Amniotic stem cell (primary cell): Measurements from ENCODE around the gene LZTS3.
"Not testable (repeated sequence)": the region's sequence is repeated elsewhere in the genome, so short reads cannot be mapped to it uniquely, and the experiment has no call there.

Source experiments
- DNase-seq: peaks from one replicate; lab custom pipeline; 2025; lab: John Stamatoyannopoulos, UW

LZTS3 gene

DNA sequence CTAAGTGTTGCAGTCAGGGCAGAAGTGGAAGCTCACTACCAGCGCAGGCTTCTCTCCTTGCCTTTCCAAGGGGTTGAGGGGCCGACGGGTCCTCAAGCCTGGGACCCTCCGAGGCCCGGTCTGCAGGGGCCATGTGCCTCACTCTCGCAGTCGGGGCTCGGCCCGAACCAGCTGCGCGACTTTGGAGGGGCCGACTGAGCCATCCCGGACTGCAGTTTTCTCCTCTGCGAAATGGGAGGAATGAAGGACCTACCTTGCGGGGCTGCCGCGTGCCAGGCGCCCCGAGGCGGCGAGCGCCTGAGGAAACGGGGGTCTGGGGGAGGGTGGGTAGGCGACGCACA is 5.6 kb downstream of the LZTS3 start:
- no peak for DNase-seq

DNA sequence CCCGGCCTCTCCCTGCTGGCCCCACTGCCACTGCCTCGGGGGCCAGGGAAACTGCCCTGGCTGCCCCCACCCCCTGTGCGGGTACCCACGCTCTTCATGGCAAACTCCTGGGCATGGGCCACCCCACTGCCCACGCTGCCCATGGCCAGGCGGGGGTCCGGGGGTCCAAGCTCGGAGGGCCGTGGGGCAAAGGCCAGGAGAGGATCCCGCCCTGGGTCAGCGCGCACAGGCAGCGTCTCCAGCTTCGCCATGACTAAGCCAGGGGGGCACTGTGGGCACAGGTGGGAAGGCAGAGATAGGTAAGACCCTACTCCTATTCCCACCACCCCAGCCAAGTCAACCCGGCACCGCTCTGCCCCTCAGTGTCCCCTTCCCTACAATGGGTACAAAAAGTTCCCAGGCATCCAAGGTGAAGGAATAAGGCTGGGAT is 6.4 kb downstream of the LZTS3 start:
- DNase-seq: no peak

DNA sequence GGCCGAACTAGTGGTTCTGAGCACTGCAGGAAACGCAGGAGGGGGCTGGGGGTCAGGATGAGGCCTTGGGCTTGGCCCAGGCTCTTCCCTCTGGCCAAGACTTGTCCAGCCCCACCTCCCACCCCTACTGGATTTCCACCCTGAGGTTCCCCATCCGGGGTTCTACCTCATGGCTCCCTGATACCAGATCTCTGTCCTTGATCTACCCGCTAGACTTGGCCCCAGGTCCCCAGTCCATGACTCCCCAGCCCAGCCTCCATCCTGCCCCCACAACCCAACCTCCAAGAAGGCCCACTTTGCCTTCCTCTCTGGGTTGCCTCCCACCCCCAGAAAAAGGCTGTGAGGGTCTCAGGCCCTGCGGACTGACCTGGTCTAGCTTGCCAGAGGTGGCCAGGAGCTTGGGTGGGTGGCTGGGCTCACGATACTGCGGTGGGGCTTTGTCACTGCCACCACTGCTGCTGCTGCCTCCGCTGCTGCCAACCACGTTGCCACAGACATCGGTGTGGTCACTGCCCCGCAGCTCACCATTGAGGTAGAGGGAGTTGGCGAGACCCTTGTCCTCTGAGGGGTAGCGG is 6.9 kb downstream of the LZTS3 start:
- no peak for DNase-seq

DNA sequence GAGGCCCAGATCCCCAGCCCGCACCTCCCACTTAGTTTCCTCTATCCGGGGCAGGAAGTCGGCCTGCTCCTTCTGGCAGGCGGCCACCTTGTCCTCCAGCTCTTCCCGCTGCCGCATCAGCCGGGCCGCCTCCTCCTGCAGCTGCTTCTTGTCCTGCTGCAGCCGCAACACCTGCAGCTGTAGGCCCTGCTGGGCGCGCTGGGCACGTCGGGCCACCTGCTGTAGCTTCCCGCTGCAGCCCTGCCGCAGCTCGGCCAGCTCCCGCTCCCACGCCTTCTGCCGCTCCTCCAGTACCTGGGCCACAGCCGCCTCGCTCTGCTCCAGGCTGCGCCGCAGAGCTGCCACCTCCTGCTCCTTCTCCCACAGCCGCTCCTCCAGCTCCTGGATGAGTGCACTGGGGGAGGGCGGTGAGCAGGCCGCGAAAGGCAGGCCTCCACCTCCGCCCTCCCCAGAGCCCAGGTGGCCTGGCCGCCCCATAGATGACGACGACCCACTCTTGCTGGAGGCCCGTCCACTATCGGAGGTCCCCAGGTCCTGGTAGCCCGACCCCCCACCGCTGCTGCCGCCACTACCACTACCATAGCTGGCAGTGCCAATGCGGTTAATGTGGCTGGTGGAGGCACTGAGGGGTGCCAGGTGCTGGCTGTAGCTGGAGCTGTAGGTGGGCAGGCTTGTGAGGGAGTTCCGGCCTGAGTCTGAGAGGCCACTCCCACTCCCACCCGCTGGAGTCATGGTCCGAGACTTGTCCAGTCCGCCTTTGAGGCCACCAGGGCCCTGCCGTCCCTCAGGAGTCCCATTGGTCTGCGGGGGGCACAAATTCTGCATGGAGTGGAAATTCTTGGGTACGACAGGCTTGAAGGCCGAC is 7.6 kb downstream of the LZTS3 start:
- DNase-seq: no peak

DNA sequence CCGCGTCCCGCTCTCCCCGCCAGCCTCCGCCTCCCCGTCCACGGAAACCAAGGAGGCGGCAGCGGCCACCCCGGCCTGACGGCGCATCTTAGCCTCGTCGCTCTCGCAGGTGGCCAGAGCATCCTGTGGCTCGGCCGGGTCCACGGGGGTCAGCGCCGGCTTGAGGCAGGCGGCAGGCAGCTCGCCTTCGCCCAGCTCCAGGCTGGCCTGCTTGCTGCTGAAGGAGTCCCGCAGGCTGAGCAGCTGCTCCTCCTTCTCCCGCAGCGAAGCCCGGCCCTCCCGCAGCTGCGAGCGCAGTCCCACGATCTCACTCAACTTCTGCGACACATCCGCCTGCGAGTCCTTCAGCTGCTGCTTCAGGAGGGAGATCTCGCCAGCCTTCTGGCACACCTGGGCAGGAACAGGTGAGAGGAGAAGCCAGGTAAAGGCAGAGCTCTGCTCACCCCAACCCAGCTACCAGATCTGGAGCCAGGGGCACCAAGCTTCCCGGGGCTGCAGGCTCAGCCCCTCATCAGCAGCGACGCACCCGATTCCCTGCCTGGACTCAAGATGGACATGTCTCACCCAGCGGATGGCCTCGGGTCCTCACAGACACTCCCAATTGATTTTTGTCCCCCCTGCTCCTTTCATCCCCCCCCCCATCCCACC is 8.5 kb downstream of the LZTS3 start:
- no peak for DNase-seq

DNA sequence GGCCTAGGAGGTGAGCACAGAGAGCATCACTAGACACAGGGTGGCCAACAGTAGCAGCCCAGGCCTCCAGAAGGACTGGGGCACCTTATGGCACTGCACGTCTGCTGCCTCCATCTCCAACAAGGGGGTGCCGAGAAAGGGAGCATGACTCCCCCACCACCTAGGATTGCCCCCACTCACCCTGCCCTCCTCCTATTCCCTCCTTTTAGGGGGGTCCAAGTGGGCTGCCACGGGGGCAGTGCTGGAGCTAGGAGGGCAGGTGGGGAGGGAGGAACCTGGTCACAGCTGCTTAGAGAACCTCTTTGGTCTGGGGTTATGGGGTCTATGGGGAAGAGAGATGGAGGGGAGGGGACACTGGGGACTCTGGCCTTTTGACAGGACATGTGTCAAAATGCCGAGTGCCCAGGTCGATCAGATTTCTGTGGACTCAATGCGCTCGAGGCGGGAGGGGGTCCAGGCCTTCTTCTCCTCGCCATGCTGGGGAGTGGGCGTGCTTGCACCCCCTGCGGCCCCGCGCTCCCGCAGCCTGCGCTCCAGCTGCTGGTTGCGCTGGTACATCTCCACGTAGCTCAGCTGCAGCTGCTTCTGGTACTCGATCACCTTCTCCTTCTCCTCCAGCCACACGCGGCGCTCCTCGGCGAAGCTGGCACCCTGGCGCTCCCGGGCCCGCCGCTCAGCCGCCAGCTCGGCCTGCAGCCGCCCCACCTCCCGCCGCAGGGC is 9.1 kb downstream of the LZTS3 start:
- DNase-seq: no peak

DNA sequence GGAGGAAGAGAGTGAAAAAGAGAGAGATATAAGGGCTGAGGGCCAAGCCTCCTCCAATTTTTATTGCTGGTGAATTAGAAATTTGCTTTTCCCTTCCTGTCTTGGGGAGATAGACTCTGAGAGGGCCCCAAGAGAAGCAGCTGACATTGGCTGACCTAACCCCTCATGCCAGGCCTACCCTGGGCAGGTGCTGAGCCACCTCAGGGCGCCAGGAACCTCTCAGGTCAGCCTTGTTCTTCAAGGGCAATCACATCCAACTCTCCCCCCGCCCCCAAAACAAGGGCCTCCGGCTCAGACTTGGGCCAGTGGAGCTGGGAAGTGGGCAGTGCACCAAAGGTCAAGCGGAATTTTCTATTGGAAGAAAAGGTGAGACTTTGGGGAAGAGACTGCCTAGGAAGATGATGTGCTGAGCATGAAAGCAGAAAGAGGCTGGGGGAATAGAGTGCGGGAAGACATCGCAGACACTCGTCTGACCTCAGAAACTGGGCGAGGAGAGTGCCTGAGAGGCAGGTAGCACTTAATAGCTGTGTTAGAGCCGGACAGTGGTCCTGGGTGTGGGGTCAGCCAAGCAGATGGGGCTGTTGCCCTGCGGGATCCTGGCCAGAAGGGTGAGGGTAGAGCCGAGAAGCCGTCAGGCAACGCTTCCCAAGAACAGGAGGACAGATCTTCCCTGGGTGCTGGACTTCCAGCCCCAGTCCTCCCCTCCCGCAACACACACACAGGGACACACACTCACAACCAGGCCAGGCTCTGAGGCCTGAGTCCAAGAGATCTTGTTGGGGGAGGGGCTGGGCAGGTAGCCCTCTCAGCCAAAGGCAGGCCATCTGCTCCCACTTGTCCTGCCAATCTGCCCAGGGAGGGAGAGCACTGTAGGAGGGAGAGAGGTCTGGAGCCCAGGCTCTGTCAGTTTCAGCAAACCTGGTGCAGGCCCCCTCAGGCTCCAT is 10.0 kb downstream of the LZTS3 start:
- DNase-seq: no peak

DNA sequence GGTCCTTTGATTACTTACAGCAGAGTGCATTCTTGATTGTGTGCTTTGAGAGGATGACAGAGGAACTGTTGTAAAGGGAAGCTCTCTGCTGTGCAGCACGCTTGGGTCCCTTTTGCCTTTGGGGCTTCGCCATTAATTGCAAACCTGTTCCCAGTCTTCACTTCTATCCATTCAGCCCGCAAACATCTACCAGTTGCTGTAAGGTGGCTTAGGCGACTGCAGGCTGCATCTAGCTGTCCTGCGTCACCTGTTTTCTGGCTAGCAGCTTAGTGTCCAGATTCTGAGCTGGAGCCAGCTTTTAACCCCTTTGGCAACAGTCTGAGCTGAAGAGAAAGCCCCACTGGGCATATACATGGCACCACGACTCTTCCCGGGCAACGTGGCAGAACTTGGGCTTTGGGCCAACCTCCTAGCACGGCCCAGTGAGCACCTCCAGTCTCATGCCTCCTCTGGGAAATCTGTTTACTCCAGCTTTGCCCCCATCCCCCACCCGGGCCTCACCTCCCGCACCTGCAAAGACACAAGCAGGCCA is 11.2 kb downstream of the LZTS3 start:
- DNase-seq: no peak

DNA sequence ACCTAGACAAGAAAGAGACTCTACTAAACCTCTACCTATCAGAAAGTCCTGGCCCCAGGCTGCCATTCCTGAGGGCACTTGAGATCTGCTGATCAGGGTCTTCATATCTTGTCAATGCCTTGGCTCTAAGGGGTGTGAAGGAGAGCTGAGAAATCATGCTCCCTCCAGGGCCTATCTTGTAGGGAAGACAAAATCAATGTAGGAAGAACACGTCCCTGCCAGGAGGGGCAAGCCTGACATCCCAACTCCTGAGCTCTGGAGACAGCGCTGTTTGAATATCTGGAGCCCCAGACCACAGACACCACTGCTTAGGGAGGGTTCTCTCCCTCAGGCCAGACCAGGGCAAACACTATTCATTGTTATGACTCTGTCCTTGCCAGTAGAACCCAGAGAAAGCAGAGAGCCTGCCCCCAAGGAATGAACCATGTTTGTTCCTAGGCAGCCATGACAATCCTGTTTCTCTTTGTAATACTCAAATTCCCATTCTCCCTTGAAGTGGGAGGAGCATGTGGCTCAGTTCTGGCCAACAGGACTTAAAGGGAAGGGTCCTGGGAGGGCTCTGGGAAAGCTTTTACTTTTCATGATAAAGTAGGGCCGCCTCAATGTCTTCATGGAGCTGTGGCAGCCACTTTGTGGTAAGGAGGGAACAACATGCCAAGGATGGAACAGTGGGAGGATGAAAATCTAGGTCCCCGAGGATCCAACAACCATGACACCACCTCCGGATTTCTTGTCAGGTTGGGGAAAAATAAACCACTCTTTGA is 11.9 kb downstream of the LZTS3 start:
- DNase-seq: no peak

DNA sequence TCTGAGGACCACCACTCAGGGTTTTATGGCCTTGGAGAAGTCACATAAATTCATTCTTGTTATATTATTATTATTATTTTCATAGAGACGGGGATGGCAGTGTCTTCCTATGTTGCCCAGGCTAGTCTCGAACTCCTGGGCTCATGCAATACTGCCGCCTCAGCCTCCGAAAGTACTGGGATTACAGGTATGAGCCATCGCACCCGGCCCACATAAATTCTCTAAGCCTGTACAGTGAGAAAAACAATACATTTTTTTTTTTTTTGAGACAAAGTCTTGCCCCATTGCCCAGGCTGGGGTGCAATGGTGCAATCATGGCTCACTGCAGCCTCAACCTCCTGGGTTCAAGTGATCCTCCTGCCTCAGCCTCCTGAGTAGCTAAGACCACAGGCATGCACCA is 12.9 kb downstream of the LZTS3 start:
- DNase-seq: no peak

DNA sequence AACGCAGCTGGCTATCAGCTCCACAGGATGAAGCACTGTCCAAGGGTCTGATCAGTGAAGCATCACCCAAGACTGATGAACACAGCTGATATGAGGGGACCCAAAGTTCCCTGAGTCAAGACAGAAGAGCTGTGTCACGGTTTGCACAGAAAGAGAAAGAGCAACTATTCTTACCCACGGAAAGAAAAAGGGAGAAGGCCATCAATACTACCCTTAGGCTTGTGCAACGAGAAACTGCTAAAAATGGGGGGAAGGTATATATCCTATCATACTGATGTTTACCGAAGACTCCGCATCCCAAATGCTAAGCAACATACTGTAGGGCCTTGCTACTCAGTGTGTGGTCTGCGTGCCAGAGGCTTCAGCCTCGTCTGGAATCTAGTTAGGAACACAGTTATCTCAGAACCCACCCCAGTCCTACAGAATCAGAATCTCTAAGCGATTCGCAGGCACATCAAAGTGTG is 14.3 kb downstream of the LZTS3 start:
- DNase-seq: no peak

DNA sequence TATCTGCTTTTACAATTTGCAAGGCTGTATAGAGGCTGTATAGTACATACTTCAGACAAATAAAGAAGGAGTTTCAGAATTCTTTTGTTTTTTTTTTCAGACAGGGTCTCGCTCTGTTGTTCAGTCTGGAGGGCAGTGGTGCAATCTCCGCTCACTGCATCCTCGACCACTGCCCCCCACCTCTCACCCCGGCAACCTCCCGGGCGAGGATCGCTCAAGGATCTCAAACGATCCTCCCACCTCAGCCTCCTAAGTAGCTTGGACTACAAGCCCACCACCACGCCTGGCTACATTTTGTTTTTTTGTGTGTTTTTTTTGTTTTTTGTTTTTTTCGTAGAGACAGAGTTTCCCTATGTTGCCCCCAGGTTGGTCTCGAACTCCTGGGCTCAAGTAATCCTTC is 15.5 kb downstream of the LZTS3 start:
- DNase-seq: no peak

DNA sequence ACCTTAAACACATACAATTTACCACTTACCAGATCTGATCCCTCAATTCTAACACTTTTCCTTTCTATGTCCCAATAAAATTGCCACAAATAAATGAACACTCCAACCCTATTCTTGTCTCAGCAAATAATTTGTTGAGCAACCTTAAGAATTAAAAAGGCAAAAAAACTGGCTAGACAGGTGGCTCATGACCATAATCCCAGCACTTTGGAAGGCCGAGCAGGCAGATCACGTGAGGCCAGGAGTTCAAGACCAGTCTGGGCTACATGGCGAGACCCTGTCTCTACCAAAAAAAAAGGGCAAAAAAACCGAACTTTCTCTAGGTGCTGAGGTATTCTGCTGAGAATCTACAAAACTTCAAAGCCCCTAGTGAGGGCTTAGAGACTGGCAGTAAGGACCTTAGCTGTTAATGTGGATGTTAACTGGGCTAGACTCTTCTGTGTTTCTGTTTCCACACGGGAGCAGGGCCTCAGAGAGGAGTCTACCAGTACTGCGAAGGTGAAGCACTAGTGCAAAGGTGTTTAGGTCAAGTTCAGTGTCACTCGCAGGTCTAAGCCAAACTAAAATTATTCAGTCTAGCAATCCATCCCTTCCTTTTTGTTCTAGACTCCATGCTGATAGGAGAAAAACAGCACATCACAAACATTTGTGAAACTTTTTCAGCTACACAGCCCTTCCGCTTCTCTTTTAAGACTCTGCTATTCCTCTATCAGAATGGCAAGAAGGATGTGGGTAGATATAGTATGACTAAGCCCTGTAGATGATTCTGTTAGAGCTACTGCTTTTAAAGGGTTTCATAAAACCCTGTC is 16.3 kb downstream of the LZTS3 start:
- no peak for DNase-seq

DNA sequence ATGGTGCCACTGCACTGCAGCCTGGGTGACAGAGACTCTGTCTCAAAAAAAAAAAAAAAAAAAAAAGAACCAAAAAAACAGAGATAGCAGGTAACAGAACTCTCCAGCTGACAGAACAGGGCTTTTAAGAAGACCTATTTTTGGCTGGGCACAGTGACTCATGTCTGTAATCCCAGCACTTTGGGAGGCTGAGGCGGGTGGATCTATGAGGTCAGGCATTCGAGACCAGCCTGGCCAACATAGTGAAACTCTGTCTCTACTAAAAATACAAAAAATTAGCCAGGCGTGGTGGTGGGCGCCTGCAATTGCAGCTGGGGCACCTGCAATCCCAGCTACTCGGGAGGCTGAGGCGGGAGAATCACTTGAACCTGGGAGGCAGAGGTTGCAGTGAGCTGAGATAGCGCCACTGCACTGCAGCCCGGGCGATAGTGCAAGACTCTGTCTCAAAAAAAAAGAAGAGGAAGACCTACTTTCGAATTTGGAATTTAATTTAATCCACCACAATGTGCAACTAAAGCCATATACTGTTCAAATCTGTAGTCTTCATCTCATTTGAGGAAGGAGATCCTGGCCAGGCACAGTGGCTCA is 21.2 kb downstream of the LZTS3 start:
- not testable (repeated sequence) for DNase-seq

DNA sequence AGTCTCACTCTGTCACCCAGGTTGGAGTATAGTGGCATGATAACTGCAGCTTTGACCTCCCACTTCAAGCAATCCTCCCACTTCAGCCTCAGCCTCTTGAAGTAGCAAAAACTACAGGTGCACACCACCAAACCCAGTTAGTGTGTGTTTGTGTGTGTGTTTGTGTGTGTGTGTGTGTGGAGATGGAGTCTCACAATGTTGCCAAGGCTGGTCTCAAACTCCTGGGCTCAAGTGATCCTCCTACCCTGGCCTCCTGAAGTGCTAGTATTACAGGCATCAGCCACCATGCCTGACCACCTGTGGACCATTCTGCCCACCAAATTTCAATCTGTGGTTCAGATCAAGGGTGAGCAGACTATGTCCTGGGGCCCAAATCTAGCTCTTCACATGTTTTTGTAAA is 22.4 kb downstream of the LZTS3 start:
- DNase-seq: no peak

DNA sequence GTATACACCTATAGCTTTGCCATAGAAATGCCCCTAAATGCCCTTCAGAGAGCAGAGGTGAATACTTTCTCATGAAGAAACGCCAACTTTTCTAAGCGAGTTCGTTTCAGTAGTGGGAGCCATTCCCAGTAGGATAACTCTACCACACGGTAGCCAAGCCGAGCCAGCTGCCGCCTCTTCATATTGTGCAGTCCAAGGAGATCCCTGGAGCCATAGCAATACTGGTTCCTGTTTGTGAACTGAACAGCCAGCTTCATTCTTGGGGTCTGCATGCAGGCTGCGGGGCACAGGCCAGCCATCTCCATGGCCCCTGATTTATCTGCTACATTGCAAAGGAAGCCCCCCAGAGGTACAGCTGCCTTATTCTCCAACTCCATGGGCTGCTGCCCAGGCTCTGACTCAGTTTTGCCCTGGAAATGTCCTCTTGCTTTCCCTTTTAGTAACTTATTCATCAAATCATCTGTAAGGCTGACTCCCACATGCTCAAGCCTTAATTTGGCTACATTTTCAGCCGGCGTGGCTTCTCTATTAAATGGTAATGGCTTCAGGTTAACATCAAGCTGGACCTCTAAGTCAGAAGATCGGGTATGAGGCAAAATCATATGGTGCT is 26.5 kb downstream of the LZTS3 start:
- no peak for DNase-seq

DNA sequence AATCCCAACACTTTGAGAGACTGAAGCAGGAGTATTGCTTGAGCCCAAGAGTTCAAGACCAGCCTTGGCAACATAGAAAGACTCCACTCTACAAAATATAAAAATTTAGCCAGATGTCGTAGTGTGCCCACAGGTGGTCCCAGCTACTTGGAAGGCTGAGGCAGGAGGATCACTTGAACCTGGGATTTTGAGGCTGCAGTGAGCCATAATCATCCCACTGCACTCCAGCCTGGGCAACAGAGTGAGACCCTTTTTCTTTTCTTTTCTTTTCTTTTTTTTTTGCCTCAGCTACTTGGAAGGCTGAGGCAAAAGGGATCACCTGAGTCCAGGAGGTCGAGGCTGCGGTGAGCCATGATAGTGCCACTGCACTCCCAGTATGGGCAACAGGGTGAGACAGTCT is 31.6 kb downstream of the LZTS3 start:
- no peak for DNase-seq

DNA sequence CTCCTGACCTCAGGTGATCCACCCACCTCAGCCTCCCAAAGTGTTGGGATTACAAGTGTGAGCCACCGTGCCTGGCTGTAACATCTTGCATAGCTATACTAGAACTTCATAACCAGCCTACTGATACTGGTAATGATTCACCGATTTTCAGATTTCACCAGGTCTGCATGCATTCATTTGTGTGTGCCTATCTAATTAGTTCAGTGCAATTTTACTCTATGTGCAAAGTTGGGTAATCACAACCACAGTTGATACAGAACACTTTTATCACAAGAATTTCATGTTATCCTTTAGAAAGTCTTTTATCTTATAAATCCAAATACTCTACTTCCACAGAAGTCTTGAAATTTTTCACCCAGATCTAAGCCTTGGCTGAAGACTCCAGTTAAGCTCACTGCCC is 35.9 kb downstream of the LZTS3 start:
- DNase-seq: no peak
